DMS53 treated with DMSO at 0.1 percent for 48 hours (cell line): ENCODE data around the gene PAPLN.
"Not testable (repeated sequence)": the region's sequence is repeated elsewhere in the genome, so short reads cannot be mapped to it uniquely, and the experiment has no call there.

Experiments
- DNase-seq: peaks from one replicate; lab custom pipeline; 2025; ENCODE audit not compliant: unreplicated experiment; lab: John Stamatoyannopoulos, UW

The PAPLN gene, protein sequence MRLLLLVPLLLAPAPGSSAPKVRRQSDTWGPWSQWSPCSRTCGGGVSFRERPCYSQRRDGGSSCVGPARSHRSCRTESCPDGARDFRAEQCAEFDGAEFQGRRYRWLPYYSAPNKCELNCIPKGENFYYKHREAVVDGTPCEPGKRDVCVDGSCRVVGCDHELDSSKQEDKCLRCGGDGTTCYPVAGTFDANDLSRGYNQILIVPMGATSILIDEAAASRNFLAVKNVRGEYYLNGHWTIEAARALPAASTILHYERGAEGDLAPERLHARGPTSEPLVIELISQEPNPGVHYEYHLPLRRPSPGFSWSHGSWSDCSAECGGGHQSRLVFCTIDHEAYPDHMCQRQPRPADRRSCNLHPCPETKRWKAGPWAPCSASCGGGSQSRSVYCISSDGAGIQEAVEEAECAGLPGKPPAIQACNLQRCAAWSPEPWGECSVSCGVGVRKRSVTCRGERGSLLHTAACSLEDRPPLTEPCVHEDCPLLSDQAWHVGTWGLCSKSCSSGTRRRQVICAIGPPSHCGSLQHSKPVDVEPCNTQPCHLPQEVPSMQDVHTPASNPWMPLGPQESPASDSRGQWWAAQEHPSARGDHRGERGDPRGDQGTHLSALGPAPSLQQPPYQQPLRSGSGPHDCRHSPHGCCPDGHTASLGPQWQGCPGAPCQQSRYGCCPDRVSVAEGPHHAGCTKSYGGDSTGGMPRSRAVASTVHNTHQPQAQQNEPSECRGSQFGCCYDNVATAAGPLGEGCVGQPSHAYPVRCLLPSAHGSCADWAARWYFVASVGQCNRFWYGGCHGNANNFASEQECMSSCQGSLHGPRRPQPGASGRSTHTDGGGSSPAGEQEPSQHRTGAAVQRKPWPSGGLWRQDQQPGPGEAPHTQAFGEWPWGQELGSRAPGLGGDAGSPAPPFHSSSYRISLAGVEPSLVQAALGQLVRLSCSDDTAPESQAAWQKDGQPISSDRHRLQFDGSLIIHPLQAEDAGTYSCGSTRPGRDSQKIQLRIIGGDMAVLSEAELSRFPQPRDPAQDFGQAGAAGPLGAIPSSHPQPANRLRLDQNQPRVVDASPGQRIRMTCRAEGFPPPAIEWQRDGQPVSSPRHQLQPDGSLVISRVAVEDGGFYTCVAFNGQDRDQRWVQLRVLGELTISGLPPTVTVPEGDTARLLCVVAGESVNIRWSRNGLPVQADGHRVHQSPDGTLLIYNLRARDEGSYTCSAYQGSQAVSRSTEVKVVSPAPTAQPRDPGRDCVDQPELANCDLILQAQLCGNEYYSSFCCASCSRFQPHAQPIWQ

GRCh38 chr14:73237219-73237785, at the start of gene PAPLN:
PAPLN (plus strand) TSS chr14:73237506; CDS start chr14:73239779, 2,273 bp downstream.
- no peak for DNase-seq

- DNase-seq: no peak
Measured at GRCh38 chr14:73188501-73188911, 48.8 kb upstream of the PAPLN start.

- DNase-seq: no peak
Measured at GRCh38 chr14:73189651-73190050, 47.7 kb upstream of the PAPLN start.

GRCh38 chr14:73191441-73191840, 45.9 kb upstream of the PAPLN start:
- no peak for DNase-seq

GRCh38 chr14:73194306-73194705, 43.0 kb upstream of the PAPLN start:
- DNase-seq: not testable (repeated sequence)

DNA sequence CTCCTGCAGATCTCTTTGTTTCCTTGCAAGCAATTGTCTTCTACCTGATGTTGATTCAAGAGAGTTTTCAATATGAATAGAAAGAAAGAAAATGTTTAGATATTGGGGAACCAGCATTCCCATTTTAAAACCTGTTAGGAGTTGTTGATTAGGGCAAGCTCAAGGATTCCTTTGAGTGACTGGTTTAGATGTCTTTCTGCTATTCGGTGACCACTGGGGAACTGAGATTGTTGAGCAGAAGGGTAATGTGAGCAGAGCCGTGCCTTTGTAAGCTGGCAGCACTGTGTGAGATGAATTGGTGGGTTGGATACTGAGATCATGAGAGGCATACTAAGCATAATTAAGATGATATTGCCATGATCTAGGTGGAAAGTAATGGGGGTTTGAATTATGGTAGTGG, 39.1 kb upstream of the PAPLN start:
- no peak for DNase-seq

- no peak for DNase-seq
Measured at GRCh38 chr14:73203527-73203926, 33.8 kb upstream of the PAPLN start.

GRCh38 chr14:73207615-73208014, 29.7 kb upstream of the PAPLN start:
- no peak for DNase-seq

DNA sequence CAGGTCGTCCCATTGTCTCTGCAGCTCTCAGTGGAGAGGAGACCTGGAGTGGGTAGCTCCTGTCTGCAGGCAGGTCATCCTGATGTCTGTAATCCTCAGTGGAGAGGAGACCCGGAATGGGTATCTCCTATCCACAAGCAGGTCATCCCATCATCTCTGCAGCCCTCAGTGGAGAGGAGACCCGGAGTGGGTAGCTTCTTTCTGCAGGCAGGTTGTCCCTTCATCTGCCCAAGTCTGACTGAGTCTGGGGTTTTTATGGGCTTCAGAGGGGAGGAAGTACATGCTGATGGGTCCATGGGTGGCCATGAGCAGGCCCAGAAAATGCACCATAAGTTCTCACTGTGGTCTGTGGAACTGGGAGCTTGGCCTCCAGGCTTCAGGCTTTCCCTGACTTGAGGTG, 28.9 kb upstream of the PAPLN start:
- no peak for DNase-seq

DNA sequence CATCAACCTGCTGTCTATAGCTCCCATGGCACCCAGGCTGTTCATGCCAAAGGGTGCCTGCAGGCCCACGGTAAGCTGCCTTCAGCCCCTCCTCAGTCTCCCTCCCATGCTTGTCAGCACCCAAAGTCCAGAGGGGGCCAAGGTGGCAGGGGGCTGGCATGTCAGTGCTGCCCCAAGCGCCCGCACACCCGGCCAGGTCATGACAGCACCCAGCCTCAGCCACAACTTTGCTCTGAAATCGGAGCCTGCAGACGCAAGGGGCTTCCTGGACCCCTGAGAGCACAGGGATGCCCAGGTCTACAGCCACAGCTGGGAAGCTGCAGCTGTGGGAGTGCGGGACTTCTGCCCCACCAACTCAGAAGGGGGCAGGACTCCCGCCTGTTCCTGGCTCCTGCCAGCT, 28.5 kb upstream of the PAPLN start:
- DNase-seq: no peak

DNA sequence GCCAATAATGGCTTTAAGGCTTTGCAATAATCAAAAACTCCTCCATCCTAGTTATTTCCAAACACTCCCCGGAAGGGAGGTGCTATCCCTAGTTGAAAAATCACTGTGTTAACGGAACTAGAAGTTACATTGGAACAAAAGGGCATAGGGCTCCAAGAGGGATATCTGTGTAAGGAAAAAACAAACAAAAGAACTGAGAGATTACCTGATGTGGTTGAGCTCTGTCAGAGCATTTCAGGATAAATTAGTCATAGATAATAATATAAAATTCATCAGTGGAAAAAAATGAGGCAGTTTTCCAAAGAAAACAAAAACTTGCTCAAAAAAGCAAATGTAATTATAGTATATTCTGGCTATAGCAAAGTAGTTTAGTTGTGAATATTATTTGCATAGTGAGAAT, 27.4 kb upstream of the PAPLN start:
- DNase-seq: no peak

DNA sequence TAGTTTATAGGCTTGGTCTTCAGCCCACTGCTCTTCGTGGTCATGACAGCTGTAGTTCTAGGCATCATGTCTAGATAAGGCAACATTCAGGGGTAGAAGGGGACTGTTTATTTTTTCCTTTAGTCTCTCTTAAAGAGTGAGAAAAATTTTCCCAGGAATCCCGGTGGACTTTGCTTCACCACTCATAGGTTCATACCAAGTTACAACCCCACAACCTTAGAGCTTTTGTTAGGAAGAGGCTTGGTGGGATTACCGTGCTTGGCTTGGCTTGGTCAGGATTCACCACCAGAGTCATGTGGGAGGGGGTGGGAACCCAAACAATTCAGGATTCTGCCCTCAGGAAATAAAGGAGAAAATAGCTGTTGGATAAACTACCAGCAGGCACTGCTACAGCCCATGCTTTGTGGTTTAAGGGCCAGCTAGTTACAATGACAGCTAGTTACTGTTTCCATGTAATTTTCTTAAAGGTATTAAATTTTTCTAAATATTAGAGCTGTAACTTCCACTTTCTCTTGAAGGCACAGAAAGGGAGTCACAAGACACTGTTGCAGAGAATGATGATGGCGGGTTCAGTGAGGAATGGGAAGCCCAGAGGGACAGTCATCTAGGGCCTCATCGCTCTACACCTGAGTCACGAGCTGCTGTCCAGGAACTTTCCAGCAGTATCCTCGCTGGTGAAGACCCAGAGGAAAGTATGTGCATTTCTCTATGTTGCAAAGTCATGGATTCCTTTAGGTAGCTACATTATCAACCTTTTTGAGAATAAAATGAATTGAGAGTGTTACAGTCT, 25.9 kb upstream of the PAPLN start:
- no peak for DNase-seq

GRCh38 chr14:73216030-73216429, 21.3 kb upstream of the PAPLN start:
- no peak for DNase-seq

DNA sequence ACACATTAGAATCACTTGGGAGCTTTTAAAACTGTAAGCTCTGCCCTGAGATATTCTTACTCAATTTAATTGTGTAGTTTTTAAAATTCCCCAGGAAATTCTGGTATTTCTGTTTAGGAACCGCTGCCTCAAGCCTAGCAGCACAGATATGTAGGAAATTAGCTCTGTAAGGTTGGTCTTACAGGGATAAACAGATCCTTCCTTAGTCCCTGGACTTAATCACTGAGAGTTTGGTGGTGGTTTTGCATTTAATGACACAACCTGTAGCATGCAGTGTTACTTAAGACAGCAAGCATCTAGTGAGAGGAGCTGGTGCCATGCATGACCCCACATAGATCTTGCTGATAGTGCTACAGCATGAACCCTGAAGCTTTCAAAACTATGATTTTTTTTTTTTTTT, 19.9 kb upstream of the PAPLN start:
- DNase-seq: no peak

- DNase-seq: no peak
Measured at GRCh38 chr14:73220061-73220460, 17.2 kb upstream of the PAPLN start.

DNA sequence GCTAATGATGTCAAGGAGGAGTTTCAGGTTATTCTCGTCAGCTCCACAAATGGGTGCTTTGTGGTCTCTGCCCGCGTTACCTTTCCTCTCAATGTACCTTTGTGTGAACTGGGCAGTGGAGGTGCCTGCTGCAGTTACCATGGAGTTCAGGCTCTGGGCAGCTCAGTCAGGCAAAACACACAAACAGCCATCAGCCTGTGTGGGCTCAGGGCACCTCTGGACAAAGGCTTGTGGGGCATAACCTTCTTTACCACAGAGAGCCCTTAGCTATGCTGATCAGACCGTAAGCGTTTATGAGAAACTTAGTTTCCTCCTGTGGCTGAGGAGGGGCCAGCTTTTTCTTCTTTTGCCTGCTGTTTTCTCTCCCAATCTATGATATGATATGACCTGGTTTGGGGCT, 16.7 kb upstream of the PAPLN start:
- DNase-seq: no peak

- no peak for DNase-seq
Measured at GRCh38 chr14:73221945-73222344, 15.4 kb upstream of the PAPLN start.

GRCh38 chr14:73223049-73223448, 14.3 kb upstream of the PAPLN start:
- DNase-seq: no peak

- DNase-seq: no peak
Measured at GRCh38 chr14:73225496-73225895, 11.8 kb upstream of the PAPLN start.
